Vagina (tissue), 2 donors: Measurements from ENCODE around the gene RHO.

Experiments
- POLR2A ChIP-seq, 2 donors: fragments of 450-650 bp; IDR thresholded peaks; one replicate each; pipeline ENCODE4 v1.6.1; 2017; ENCODE audit warnings: antibody characterized with exemption in 2 of 2, mild to moderate bottlenecking in 2 of 2, moderate library complexity in 2 of 2
- TF ChIP-seq, protein P1 (sequence below), 3 experiments: fragments of 450-650 bp in 2 of 3; fragments of 200-600 bp in 1 of 3; sonication (generic) in 1 of 3; IDR thresholded peaks; one replicate each; pipeline ENCODE4 v1.5.1; 2017 to 2019; ENCODE audit warnings: antibody characterized with exemption in 3 of 3, mild to moderate bottlenecking in 2 of 3, moderate library complexity in 2 of 3

DNA sequence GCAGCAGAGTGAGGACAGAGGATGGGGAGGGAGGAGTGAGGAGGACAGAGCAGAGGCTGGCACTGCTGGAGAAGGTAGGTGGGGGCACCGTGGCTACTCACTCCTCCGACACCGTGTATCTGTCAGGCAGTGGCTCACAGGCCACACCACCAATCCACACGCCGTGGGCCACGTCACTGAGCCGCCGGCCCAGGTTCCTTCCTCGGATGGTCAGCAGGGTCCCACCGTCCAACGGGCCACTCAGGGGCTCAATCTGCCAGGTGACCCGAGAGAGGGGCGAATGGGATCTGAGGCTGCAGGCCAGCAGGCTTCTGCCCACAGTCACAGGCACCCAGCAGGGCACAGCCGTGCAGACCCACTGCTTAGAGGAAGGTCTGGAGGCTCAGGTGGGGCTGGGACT is 45.1 kb downstream of the RHO start:
- TF ChIP-seq, protein P1, sequence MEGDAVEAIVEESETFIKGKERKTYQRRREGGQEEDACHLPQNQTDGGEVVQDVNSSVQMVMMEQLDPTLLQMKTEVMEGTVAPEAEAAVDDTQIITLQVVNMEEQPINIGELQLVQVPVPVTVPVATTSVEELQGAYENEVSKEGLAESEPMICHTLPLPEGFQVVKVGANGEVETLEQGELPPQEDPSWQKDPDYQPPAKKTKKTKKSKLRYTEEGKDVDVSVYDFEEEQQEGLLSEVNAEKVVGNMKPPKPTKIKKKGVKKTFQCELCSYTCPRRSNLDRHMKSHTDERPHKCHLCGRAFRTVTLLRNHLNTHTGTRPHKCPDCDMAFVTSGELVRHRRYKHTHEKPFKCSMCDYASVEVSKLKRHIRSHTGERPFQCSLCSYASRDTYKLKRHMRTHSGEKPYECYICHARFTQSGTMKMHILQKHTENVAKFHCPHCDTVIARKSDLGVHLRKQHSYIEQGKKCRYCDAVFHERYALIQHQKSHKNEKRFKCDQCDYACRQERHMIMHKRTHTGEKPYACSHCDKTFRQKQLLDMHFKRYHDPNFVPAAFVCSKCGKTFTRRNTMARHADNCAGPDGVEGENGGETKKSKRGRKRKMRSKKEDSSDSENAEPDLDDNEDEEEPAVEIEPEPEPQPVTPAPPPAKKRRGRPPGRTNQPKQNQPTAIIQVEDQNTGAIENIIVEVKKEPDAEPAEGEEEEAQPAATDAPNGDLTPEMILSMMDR (IDR thresholded peaks at IDR 0.05), result no peak
- no peak for TF ChIP-seq POLR2A (IDR thresholded peaks at IDR 0.05)
